ENCODE measurements around the gene ARHGEF10L. TPM values are rescaled to one million over a fixed set of nuclear protein-coding genes. Genes with fewer than 3 reads are reported as not detected.

ARHGEF10L gene
- polyA plus RNA-seq, 1 donor (not counting 4 experiments of a cell fraction or from before 2014, with no cell fraction given): 2.4 TPM

DNA sequence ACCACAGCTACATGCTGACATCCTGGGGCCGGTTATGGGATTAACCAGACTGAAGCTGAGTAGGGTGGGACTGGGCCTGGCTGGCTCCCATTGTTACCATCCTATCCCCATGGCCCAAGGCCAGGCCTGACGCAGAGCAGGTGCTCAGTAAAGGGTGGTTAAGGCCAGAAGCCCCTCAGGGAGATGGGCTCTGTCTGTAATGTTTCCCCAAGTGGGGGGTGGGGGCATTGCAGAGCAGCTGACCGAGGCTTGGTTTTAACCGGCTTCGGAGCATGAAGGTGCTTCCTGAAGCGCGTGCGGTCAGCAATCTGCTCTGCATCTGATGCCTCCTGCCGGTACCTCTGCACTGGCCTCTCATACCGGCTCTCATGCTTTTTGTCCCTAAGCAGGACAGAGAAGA lies 132.2 kb downstream of the ARHGEF10L start:
- Histone ChIP-seq H3K27ac (ENCODE audit: control insufficient read depth, insufficient read depth, low read length) (no peak overlapping the region), H3K36me3 (ENCODE audit: control insufficient read depth in 2 of 2, extremely low read depth in 1 of 2, insufficient read depth in 2 of 2, low read length in 2 of 2) (no peaks in the 10 kb centered on the region), H3K4me3 (ENCODE audit: control insufficient read depth in 2 of 3, extremely low read depth in 1 of 3, insufficient read depth in 2 of 3, low read depth in 1 of 3, low read length in 3 of 3) (no peak overlapping the region), H3K27me3 (ENCODE audit: control insufficient read depth, extremely low read depth, insufficient read depth, low read length) (no peaks in the 10 kb centered on the region), H3K9ac (ENCODE audit: control insufficient read depth, extremely low read depth, insufficient read depth, low read length) (no peak overlapping the region), H3K4me1 (ENCODE audit: control insufficient read depth, extremely low read depth, insufficient read depth, low read length) (no peaks in the 10 kb centered on the region), H4K20me1 (ENCODE audit: control insufficient read depth, extremely low read depth, insufficient read depth, low read length) (no peaks in the 10 kb centered on the region), H2AFZ (ENCODE audit: control insufficient read depth, low read length) (no peak overlapping the region), H3K9me3 (ENCODE audit: control insufficient read depth, low read depth, low read length) (no peaks in the 10 kb centered on the region), H3K79me2 (ENCODE audit: control insufficient read depth, insufficient read depth, low read length) (no peaks in the 10 kb centered on the region), H3K4me2 (ENCODE audit: control insufficient read depth, extremely low read depth, insufficient read depth, low read depth, low read length) (no peak overlapping the region), H3K9me1 (ENCODE audit: control insufficient read depth, extremely low read depth, insufficient read depth, low read length) (no peaks in the 10 kb centered on the region)
- DNase-seq (ENCODE audit: low read depth, low spot score) (no peak), FAIRE-seq (no peak)
- dilution Hi-C loops (cut with MboI; ENCODE audit: extremely low pct_ligation_motif_present, low sequenced_read_pairs): no loop called here
- no peak for TF ChIP-seq EZH2 (IDR thresholded peaks at IDR 0.05; ENCODE audit: low read length)
- TF ChIP-seq, protein P1, sequence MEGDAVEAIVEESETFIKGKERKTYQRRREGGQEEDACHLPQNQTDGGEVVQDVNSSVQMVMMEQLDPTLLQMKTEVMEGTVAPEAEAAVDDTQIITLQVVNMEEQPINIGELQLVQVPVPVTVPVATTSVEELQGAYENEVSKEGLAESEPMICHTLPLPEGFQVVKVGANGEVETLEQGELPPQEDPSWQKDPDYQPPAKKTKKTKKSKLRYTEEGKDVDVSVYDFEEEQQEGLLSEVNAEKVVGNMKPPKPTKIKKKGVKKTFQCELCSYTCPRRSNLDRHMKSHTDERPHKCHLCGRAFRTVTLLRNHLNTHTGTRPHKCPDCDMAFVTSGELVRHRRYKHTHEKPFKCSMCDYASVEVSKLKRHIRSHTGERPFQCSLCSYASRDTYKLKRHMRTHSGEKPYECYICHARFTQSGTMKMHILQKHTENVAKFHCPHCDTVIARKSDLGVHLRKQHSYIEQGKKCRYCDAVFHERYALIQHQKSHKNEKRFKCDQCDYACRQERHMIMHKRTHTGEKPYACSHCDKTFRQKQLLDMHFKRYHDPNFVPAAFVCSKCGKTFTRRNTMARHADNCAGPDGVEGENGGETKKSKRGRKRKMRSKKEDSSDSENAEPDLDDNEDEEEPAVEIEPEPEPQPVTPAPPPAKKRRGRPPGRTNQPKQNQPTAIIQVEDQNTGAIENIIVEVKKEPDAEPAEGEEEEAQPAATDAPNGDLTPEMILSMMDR (optimal IDR thresholded peaks at IDR 0.05 in 1 of 3, IDR thresholded peaks at IDR 0.05 in 1 of 3, conservative IDR thresholded peaks at IDR 0.05 in 1 of 3; ENCODE audit: extremely low read depth in 1 of 3, insufficient read depth in 2 of 3, low read length in 3 of 3): no peak

DNA sequence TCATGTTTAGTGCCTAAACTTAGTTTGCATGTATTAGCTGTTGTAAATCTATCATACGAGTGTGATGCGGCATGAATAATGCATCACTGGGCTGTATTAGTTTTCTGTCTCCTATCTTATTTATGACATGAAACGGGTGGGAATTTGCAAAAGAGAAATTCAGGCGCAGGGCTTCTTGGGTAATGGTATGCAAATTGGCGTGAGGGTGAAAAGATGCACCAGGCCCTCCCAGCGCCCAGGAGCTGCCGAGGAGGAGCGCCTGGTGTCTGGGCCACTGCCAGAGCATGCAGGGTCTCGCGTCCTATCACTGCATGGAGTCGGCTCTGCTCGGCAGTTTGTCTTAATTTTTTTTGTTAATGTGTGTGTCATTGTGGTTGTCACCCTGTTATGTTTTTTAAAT lies 132.7 kb downstream of the ARHGEF10L start:
- Histone ChIP-seq H3K9me3 (ENCODE audit: control insufficient read depth, low read depth, low read length) (no peaks in the 10 kb centered on the region), H3K4me1 (ENCODE audit: control insufficient read depth, extremely low read depth, insufficient read depth, low read length) (no peaks in the 10 kb centered on the region), H3K4me2 (ENCODE audit: control insufficient read depth, extremely low read depth, insufficient read depth, low read depth, low read length) (no peak overlapping the region), H2AFZ (ENCODE audit: control insufficient read depth, low read length) (no peak overlapping the region), H3K36me3 (ENCODE audit: control insufficient read depth in 2 of 2, extremely low read depth in 1 of 2, insufficient read depth in 2 of 2, low read length in 2 of 2) (no peaks in the 10 kb centered on the region), H3K9ac (ENCODE audit: control insufficient read depth, extremely low read depth, insufficient read depth, low read length) (no peak overlapping the region), H3K4me3 (ENCODE audit: control insufficient read depth in 2 of 3, extremely low read depth in 1 of 3, insufficient read depth in 2 of 3, low read depth in 1 of 3, low read length in 3 of 3) (no peak overlapping the region), H3K9me1 (ENCODE audit: control insufficient read depth, extremely low read depth, insufficient read depth, low read length) (no peaks in the 10 kb centered on the region), H3K79me2 (ENCODE audit: control insufficient read depth, insufficient read depth, low read length) (no peaks in the 10 kb centered on the region), H3K27ac (ENCODE audit: control insufficient read depth, insufficient read depth, low read length) (no peak overlapping the region), H4K20me1 (ENCODE audit: control insufficient read depth, extremely low read depth, insufficient read depth, low read length) (no peaks in the 10 kb centered on the region), H3K27me3 (ENCODE audit: control insufficient read depth, extremely low read depth, insufficient read depth, low read length) (no peaks in the 10 kb centered on the region)
- no peak for DNase-seq (ENCODE audit: low read depth, low spot score)
- no peak for FAIRE-seq
- dilution Hi-C loops (cut with MboI; ENCODE audit: extremely low pct_ligation_motif_present, low sequenced_read_pairs): no loop called here
- no peak for TF ChIP-seq EZH2 (IDR thresholded peaks at IDR 0.05; ENCODE audit: low read length)
- TF ChIP-seq, protein P1 (optimal IDR thresholded peaks at IDR 0.05 in 1 of 3, IDR thresholded peaks at IDR 0.05 in 1 of 3, conservative IDR thresholded peaks at IDR 0.05 in 1 of 3; ENCODE audit: extremely low read depth in 1 of 3, insufficient read depth in 2 of 3, low read length in 3 of 3): no peak

Data from keratinocyte (primary cell).